Measurements from ENCODE around the gene SLC6A20.

- TF ChIP-seq EZH2 (IDR thresholded peaks at IDR 0.05; ENCODE audit: low read length) (no peak), CTCF (optimal IDR thresholded peaks at IDR 0.05 in 1 of 3, IDR thresholded peaks at IDR 0.05 in 1 of 3, conservative IDR thresholded peaks at IDR 0.05 in 1 of 3; ENCODE audit: extremely low read depth in 1 of 3, insufficient read depth in 2 of 3, low read length in 3 of 3) (no peak)
Observed at GRCh38 chr3:45826321-45826720, 30.0 kb upstream of the SLC6A20 start.

All from keratinocyte (primary cell).